BLaER1 (cell line): Measurements from ENCODE around the gene MTFMT.
"Not testable (repeated sequence)": the region's sequence is repeated elsewhere in the genome, so short reads cannot be mapped to it uniquely, and the experiment has no call there.

ENCODE experiments used
- H3K27ac ChIP-seq: shearing (Covaris generic); formaldehyde crosslinking; 2 replicates; pipeline ENCODE4 v1.8.1; 2022
- H3K27me3 ChIP-seq: shearing (Covaris generic); formaldehyde crosslinking; 2 replicates; pipeline ENCODE4 v1.8.1; 2022
- H3K36me3 ChIP-seq: shearing (Covaris generic); formaldehyde crosslinking; 2 replicates; pipeline ENCODE4 v1.8.1; 2022
- H3K4me1 ChIP-seq: shearing (Covaris generic); formaldehyde crosslinking; 2 replicates; pipeline ENCODE4 v1.8.1; 2022
- H3K4me2 ChIP-seq: shearing (Covaris generic); formaldehyde crosslinking; 2 replicates; pipeline ENCODE4 v1.8.1; 2022
- H3K4me3 ChIP-seq: shearing (Covaris generic); formaldehyde crosslinking; 2 replicates; pipeline ENCODE4 v1.8.1; 2022
- H3K9ac ChIP-seq: shearing (Covaris generic); formaldehyde crosslinking; 2 replicates; pipeline ENCODE4 v1.8.1; 2022
- H3K9me3 ChIP-seq: shearing (Covaris generic); formaldehyde crosslinking; 2 replicates; pipeline ENCODE4 v1.8.1; 2022
- H4K20me1 ChIP-seq: shearing (Covaris generic); formaldehyde crosslinking; 2 replicates; pipeline ENCODE4 v1.8.1; 2022
- Cebpa-rat ChIP-seq: shearing (Covaris generic); IDR thresholded peaks from 2 replicates; pipeline ENCODE4 v1.8.1; 2022

The MTFMT gene

GRCh38 chr15:65026756-65027155, 2.7 kb downstream of the MTFMT start:
- Histone ChIP-seq H3K9ac (no peak overlapping the region), H3K9me3 (no peaks in the 10 kb centered on the region), H3K36me3 (peaks cover 46% of the 10 kb centered on the region), H4K20me1 (peaks cover 8% of the 10 kb centered on the region; the same call in 1 of the 2 replicates), H3K4me2 (no peak overlapping the region), H3K4me1 (peaks cover 23% of the 10 kb centered on the region), H3K4me3 (no peak overlapping the region), H3K27ac (no peak overlapping the region), H3K27me3 (no peaks in the 10 kb centered on the region)
- TF ChIP-seq Cebpa-rat = no peak

GRCh38 chr15:65021488-65021887, 8.0 kb downstream of the MTFMT start:
- TF ChIP-seq Cebpa-rat = no peak
- H3K4me3 ChIP-seq = no peak overlapping the region
- H3K9me3 ChIP-seq = no peaks in the 10 kb centered on the region
- H3K27ac ChIP-seq = no peak overlapping the region
- no peaks in the 10 kb centered on the region for H3K4me1 ChIP-seq
- H4K20me1 ChIP-seq = no peaks in the 10 kb centered on the region
- H3K9ac ChIP-seq = no peak overlapping the region
- peaks cover 81% of the 10 kb centered on the region for H3K36me3 ChIP-seq
- no peak overlapping the region for H3K4me2 ChIP-seq
- H3K27me3 ChIP-seq = no peaks in the 10 kb centered on the region

- no peak overlapping the region for H3K4me2 ChIP-seq
- no peak overlapping the region for H3K4me3 ChIP-seq
- no peaks in the 10 kb centered on the region for H3K27me3 ChIP-seq
- no peaks in the 10 kb centered on the region for H3K4me1 ChIP-seq
- no peak overlapping the region for H3K9ac ChIP-seq
- no peak overlapping the region for H3K27ac ChIP-seq
- TF ChIP-seq Cebpa-rat = no peak
- H3K9me3 ChIP-seq = no peaks in the 10 kb centered on the region
- H4K20me1 ChIP-seq = no peaks in the 10 kb centered on the region
- H3K36me3 ChIP-seq = peaks cover 80% of the 10 kb centered on the region
Measured at GRCh38 chr15:65020419-65020818, 9.0 kb downstream of the MTFMT start.

GRCh38 chr15:65011198-65011597, 18.2 kb downstream of the MTFMT start:
- H3K4me1 ChIP-seq, H3K4me3 ChIP-seq, H3K4me2 ChIP-seq, H3K9ac ChIP-seq, H3K27me3 ChIP-seq, H4K20me1 ChIP-seq, H3K27ac ChIP-seq: not testable (repeated sequence)
- peaks cover 16% of the 10 kb centered on the region for H3K9me3 ChIP-seq
- H3K36me3 ChIP-seq = peaks cover 63% of the 10 kb centered on the region

- H4K20me1 ChIP-seq = no peaks in the 10 kb centered on the region
- TF ChIP-seq Cebpa-rat = no peak
- no peaks in the 10 kb centered on the region for H3K4me1 ChIP-seq
- no peaks in the 10 kb centered on the region for H3K27me3 ChIP-seq
- H3K4me3 ChIP-seq = no peak overlapping the region
- no peak overlapping the region for H3K27ac ChIP-seq
- peaks cover 11% of the 10 kb centered on the region for H3K9me3 ChIP-seq
- no peak overlapping the region for H3K4me2 ChIP-seq
- H3K9ac ChIP-seq = no peak overlapping the region
- H3K36me3 ChIP-seq = peaks cover 58% of the 10 kb centered on the region
Measured at GRCh38 chr15:65008983-65009382, 20.5 kb downstream of the MTFMT start.

- Histone ChIP-seq H3K4me3 (no peak overlapping the region), H4K20me1 (no peaks in the 10 kb centered on the region), H3K36me3 (peaks cover 59% of the 10 kb centered on the region), H3K4me2 (no peak overlapping the region), H3K9me3 (no peaks in the 10 kb centered on the region), H3K9ac (no peak overlapping the region), H3K27me3 (no peaks in the 10 kb centered on the region), H3K4me1 (no peaks in the 10 kb centered on the region), H3K27ac (no peak overlapping the region)
- no peak for TF ChIP-seq Cebpa-rat
Measured at GRCh38 chr15:65006876-65007275, 22.6 kb downstream of the MTFMT start.

GRCh38 chr15:65004993-65005392, 24.4 kb downstream of the MTFMT start:
- H3K27ac ChIP-seq = no peak overlapping the region

GRCh38 chr15:64997745-64998375, 31.6 kb downstream of the MTFMT start:
- Histone ChIP-seq H3K36me3 (peaks cover 18% of the 10 kb centered on the region), H3K27ac (no peak overlapping the region), H3K4me3 (no peak overlapping the region), H3K9ac (no peak overlapping the region), H3K9me3 (no peaks in the 10 kb centered on the region), H3K4me1 (0 out of 2 replicates have a peak, but pooled peaks cover 6% of the 10 kb centered on the region), H4K20me1 (no peaks in the 10 kb centered on the region), H3K4me2 (no peak overlapping the region), H3K27me3 (no peaks in the 10 kb centered on the region)
- TF ChIP-seq Cebpa-rat = no peak

More at GRCh38 chr15:65004993-65005392, 24.4 kb downstream of the MTFMT start:
- Histone ChIP-seq H3K4me2 (no peak overlapping the region), H4K20me1 (no peaks in the 10 kb centered on the region), H3K9ac (no peak overlapping the region), H3K27me3 (no peaks in the 10 kb centered on the region), H3K9me3 (no peaks in the 10 kb centered on the region), H3K36me3 (peaks cover 54% of the 10 kb centered on the region), H3K4me3 (no peak overlapping the region), H3K4me1 (no peaks in the 10 kb centered on the region)
- no peak for TF ChIP-seq Cebpa-rat

GRCh38 chr15:64997066-64997465, 32.4 kb downstream of the MTFMT start:
- TF ChIP-seq Cebpa-rat = no peak
- Histone ChIP-seq H4K20me1 (no peaks in the 10 kb centered on the region), H3K36me3 (peaks cover 10% of the 10 kb centered on the region), H3K27me3 (no peaks in the 10 kb centered on the region), H3K9ac (no peak overlapping the region), H3K4me1 (0 out of 2 replicates have a peak, but pooled peaks cover 6% of the 10 kb centered on the region), H3K4me2 (no peak overlapping the region), H3K4me3 (no peak overlapping the region), H3K9me3 (no peaks in the 10 kb centered on the region), H3K27ac (no peak overlapping the region)

GRCh38 chr15:64993290-64993689, 36.1 kb downstream of the MTFMT start:
- Histone ChIP-seq H3K9ac (no peak overlapping the region), H3K27ac (no peak overlapping the region), H4K20me1 (peaks cover 7% of the 10 kb centered on the region; the same call in 1 of the 2 replicates), H3K4me2 (no peak overlapping the region), H3K36me3 (no peaks in the 10 kb centered on the region), H3K4me3 (no peak overlapping the region), H3K27me3 (no peaks in the 10 kb centered on the region), H3K4me1 (peaks cover 16% of the 10 kb centered on the region), H3K9me3 (no peaks in the 10 kb centered on the region)
- no peak for TF ChIP-seq Cebpa-rat

- Histone ChIP-seq H4K20me1 (peaks cover 16% of the 10 kb centered on the region; the same call in 1 of the 2 replicates), H3K9me3 (no peaks in the 10 kb centered on the region), H3K36me3 (no peaks in the 10 kb centered on the region), H3K4me2 (no peak overlapping the region), H3K27me3 (no peaks in the 10 kb centered on the region), H3K27ac (no peak overlapping the region), H3K4me1 (peaks cover 32% of the 10 kb centered on the region), H3K9ac (no peak overlapping the region), H3K4me3 (no peak overlapping the region)
- TF ChIP-seq Cebpa-rat = no peak
Measured at GRCh38 chr15:64991536-64992135, 37.8 kb downstream of the MTFMT start.
